ENCODE measurements around the gene FLOT2.

GRCh38 chr17:28918295-28918694, 20.8 kb upstream of the FLOT2 start:
- TF ChIP-seq CTCF (IDR thresholded peaks at IDR 0.05; ENCODE audit: borderline replicate concordance, extremely low read depth, low read length, poor library complexity, severe bottlenecking), result no peak
- TF ChIP-seq EZH2 (IDR thresholded peaks at IDR 0.05; ENCODE audit: borderline replicate concordance, low read depth, low read length, severe bottlenecking), result no peak
